ENCODE results near the gene MEOX1.

MEOX1 gene

DNA sequence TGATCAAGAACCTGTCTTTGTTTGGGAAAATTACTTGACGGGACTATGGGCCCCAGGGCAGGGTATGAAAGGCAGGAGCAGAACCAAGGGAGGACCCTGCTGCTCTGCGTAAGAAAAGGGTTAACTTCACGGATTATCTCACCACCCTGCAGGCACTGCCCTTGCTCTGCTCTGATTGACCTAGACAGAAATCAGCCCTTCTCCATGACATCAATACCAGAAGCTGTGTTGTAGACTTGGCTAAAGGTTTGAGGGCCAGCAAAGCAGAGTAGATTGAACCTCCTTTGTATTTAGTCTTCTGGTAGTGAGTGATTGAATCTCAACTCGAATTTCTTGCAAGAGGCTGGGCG is 62.7 kb downstream of the MEOX1 start:
- no peaks in the 10 kb centered on the region for H3K9me3 Mint-ChIP-seq

DNA sequence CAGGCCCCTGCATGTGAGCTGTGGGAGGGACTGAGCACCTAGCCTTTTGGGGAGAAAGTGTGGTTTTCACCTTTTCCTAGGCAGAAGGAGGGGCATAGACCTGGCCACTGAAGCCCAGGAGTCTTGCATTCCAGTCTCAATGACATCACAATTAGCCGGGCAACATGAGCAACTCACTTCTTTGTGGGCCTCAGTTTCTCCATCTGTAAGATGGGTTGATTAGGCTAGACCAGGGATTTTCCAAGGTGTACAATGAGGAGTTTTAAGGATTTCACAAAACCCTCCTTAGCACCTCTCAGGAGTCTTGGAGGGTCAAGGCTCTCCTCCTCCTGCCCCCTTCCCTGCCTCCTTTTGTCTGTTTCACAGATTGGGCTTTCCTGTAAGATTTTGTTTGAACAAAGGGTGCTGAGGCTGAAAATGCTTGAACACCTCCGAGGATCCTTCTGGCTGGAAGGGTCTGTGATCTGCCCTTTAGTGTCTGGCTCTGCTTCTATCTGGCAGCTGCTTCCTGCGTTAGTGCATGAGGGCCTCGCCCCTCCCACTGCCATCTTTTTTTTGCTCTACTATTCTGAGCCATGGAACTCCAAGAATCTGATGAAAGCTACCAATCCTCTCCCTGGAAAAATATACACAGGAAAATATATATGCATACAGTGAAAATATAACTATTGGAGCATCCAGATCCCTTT is 63.2 kb downstream of the MEOX1 start:
- Mint-ChIP-seq H3K9me3 (no peaks in the 10 kb centered on the region), H3K27me3 (no peaks in the 10 kb centered on the region), H3K36me3 (no peaks in the 10 kb centered on the region), H3K4me1 (no peaks in the 10 kb centered on the region), H3K27ac (no peak overlapping the region), H3K4me3 (no peak overlapping the region)

More for the DNA sequence above, 62.7 kb downstream of the MEOX1 start:
- Mint-ChIP-seq H3K4me1 (no peaks in the 10 kb centered on the region), H3K4me3 (no peak overlapping the region), H3K27me3 (no peaks in the 10 kb centered on the region), H3K27ac (no peak overlapping the region), H3K36me3 (no peaks in the 10 kb centered on the region)

DNA sequence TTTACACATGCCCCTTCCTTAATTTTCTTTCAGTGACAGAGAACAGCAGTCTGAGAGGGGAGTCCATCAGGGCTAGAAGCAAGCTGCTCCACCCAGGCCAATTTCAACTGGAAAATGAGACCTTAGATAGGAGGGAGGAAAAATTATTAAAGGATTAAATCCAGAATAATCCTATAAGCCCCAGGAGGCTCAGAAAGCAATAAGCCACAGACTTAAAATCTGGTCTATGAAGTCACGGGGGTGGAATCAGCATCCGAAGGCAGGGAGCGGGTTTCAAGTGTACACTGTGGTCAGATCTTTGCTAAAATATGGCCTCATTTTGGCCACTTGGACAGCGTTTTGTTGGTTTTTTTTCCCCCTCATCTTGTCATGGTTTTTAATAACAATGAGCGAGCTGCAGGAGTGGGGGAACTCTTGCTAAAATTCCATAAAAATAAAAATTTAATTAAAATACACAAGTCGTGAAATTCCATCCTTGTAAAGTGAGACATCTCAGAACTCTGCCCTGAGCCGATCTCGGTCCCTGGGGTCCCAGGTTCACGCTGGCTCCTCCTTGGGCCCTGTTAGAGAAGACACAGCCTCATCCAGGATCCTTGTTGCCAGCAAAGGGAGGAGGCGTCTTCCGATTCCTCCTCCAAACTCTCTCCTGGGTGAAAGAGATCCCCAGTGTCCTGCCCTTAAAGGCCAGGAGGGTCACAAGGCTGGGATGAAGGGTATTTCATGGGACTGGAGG is 63.9 kb downstream of the MEOX1 start:
- H3K36me3 Mint-ChIP-seq = no peaks in the 10 kb centered on the region
- no peak overlapping the region for H3K4me3 Mint-ChIP-seq
- no peak overlapping the region for H3K27ac Mint-ChIP-seq
- H3K4me1 Mint-ChIP-seq = no peaks in the 10 kb centered on the region
- no peaks in the 10 kb centered on the region for H3K27me3 Mint-ChIP-seq
- no peaks in the 10 kb centered on the region for H3K9me3 Mint-ChIP-seq

DNA sequence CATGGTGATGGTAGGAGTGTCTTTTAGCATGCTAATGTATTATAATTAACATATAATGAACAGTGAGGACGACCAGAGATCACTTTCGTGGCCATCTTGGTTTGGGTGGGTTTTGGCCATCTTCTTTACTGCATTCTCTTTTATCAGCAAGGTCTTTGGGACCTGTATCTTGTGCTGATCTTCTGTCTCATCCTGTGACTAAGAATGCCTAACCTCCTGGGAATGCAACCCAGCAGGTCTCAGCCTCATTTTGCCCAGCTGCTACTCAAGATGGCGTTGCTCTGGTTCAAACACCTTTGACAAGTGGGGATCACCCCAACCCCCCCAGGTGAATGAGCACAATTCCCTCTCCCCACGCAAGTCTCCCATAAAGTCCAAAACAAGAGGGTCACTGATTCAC is 66.3 kb downstream of the MEOX1 start:
- Mint-ChIP-seq H3K4me3 (no peak overlapping the region), H3K36me3 (no peaks in the 10 kb centered on the region), H3K4me1 (no peaks in the 10 kb centered on the region), H3K9me3 (no peaks in the 10 kb centered on the region), H3K27me3 (no peaks in the 10 kb centered on the region), H3K27ac (no peak overlapping the region)

DNA sequence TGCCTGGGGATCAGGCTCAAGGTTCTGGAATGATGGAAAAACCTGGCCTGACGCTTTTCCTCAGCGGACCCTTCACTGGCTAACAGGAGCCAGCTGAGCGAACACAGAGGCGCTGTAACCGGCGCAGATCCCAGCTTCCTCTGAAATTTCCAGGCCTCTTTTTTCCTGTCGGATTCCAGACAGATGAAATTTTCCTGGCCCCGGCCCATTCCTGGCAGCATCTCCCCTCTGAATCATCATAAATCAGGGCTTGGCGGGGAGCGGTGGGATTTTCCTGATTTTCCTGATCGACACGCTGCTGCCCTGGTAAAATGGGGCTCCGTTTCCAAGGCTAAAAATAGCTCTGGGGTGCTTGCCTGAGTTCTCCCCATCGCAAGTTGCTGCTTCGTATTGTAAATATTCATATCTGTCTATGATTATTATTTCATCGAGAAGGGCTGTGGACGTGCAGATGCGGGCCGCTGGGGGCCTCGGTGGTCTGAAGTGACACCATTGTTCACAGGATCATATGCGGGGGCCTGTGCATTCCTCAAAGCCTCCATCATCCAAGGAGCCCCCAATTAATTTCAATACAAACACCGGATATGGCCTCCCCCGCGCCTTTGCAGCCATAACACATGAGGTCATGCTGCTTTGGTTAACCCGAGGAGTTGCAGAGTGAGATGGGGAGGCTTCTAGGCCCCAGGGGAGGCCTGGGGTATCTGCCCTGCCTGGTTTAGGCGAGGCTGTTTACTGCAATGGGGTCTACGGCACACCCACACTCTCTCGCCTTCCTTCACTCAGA is 69.8 kb downstream of the MEOX1 start:
- H3K4me3 Mint-ChIP-seq = no peak overlapping the region
- no peaks in the 10 kb centered on the region for H3K27me3 Mint-ChIP-seq
- no peak overlapping the region for H3K27ac Mint-ChIP-seq
- H3K36me3 Mint-ChIP-seq = no peaks in the 10 kb centered on the region
- H3K4me1 Mint-ChIP-seq = no peaks in the 10 kb centered on the region
- no peaks in the 10 kb centered on the region for H3K9me3 Mint-ChIP-seq

DNA sequence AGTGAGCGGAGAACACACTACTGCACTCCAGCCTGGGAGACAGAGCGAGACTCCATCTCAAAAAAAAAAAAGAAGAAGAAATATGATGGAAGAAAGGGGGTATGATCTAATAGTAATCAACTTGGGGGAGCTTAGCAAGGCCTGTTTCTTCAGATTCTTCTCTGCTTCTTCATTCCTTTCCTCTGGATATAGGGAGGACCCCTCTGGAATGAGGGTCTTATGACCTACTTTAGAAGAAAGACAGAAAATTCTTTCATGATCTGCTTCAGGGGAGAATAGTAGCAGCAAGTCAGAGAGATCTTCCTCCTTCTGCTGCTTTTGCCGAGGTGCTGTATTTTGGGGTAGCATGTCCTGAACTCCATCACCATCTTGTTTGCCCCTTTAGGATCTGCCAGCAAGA is 70.7 kb downstream of the MEOX1 start:
- H3K9me3 Mint-ChIP-seq = no peaks in the 10 kb centered on the region
- H3K4me3 Mint-ChIP-seq = no peak overlapping the region
- no peaks in the 10 kb centered on the region for H3K4me1 Mint-ChIP-seq
- H3K27ac Mint-ChIP-seq = no peak overlapping the region
- no peaks in the 10 kb centered on the region for H3K36me3 Mint-ChIP-seq
- H3K27me3 Mint-ChIP-seq = no peaks in the 10 kb centered on the region
